Large intestine (tissue), 3 donors: ENCODE measurements around the gene CCDC88A. TPM values are rescaled to one million over a fixed set of nuclear protein-coding genes. Genes with fewer than 3 reads are reported as not detected.
"Not testable (repeated sequence)": the region's sequence is repeated elsewhere in the genome, so short reads cannot be mapped to it uniquely, and the experiment has no call there.

Experiments used
- DNase-seq, 2 donors: peaks; one replicate each; pipeline versions ENCODE4 v3.0.0 to v3.0.0-alpha.2; 2013
- H3K27ac ChIP-seq: one replicate; pipeline ENCODE4 v1.5.1; 2013; ENCODE audit warnings: low read length
- H3K27me3 ChIP-seq: 2 replicates; pipeline ENCODE4 v1.6.1; 2013; ENCODE audit warnings: low read length; ENCODE audit not compliant: control insufficient read depth, insufficient read depth
- H3K36me3 ChIP-seq: 2 replicates; pipeline ENCODE4 v1.6.1; 2013; ENCODE audit warnings: low read length; ENCODE audit not compliant: control insufficient read depth, insufficient read depth
- H3K4me1 ChIP-seq: one replicate; pipeline ENCODE4 v1.6.1; 2013; ENCODE audit warnings: low read length; ENCODE audit not compliant: control insufficient read depth, insufficient read depth
- H3K4me3 ChIP-seq: one replicate; pipeline ENCODE4 v1.5.1; 2013; ENCODE audit warnings: low read length
- H3K9me3 ChIP-seq: one replicate; pipeline ENCODE4 v1.6.1; 2013; ENCODE audit warnings: mild to moderate bottlenecking, low read depth, low read length, moderate library complexity; ENCODE audit not compliant: control insufficient read depth
- whole genome bisulfite sequencing: methylation state at CpG from one replicate; pipeline ENCODE4 v1.1.5; 2013; ENCODE audit warnings: low lambda C conversion rate; ENCODE audit not compliant: insufficient coverage; 5-methylcytosine and 5-hydroxymethylcytosine counted together
- polyA plus RNA-seq: library from polyadenylated mRNA; unstranded; fragments of 120-200 nt; gene quantifications from one replicate; pipeline ENCODE4 v1.2.1, GENCODE V29; 2013

The CCDC88A gene
- polyA plus RNA-seq, 1 donor, result 27.8 TPM

DNA sequence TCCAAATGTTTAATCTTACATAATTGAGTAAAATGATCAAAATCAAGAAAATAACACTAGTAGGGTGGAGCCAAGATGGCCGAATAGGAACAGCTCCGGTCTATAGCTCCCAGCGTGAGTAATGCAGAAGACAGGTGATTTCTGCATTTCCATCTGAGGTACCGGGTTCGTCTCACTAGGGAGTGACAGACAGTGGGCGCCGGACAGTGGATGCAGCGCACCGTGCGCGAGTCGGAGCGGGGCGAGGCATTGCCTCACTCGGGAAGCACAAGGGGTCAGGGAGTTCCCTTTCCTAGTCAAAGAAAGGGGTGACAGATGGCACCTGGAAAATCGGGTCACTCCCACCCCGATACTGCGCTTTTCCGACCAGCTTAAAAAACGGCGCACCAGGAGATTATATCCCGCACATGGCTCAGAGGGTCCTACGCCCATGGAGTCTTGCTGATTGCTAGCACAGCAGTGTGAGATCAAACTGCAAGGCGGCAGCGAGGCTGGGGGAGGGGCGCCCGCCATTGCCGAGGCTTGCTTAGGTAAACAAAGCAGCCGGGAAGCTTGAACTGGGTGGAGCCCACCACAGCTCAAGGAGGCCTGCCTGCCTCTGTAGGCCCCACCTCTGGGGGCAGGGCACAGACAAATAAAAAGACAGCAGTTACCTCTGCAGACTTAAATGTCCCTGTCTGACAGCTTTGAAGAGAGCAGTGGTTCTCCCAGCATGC is 22.5 kb upstream of the CCDC88A start:
- H3K36me3 ChIP-seq, H3K27ac ChIP-seq, H3K27me3 ChIP-seq, DNase-seq, H3K9me3 ChIP-seq, H3K4me1 ChIP-seq, H3K4me3 ChIP-seq: not testable (repeated sequence)
- no CpG with 5 or more reads among the region's 29 CpGs for WGBS

DNA sequence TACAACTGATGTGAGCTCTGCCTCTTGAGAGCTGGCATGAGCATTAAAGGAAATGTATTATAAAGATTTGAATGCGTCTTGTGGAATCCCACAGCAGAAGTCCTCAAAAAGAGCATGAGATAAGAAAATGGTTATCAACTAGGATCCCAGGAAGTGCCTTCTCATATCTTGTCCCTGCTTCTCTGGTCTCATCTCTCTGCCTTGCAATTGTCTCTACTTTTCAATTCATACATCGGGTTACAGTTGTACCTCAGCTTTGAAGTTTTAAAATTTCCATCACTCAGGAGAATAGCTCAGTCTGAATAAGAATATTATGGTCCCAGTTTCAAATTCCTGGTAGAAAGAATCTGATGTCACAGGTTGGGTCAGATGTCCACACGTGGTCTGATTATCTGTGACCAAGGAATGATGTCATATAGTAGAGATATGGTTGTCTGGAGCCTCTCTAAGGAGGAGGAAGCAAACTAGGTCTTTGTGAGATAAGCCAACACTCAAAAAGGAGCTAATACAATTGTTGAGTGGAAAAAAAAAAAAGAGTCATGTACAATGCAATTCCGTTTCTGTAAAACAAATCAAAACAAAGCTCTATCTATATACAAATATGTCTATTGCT is 21.7 kb upstream of the CCDC88A start:
- 20% methylated on average over 1 of the region's 4 CpGs for WGBS

DNA sequence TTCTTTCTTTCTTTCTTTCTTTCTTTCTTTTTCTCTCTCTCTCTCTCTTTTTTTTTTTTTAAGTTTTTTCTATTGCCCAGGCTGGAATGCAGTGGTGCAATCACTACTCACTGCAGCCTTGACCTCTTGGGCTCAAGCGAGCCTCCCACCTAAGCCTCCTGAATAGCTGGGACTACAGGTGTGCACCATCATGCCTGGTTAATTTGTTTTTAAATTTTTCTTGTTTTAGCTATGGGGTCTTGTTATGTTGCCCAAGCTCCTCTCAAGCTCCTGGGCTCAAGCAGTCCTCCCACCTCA is 19.4 kb upstream of the CCDC88A start:
- no CpG with 5 or more reads among the region's 1 CpG for WGBS
- no peaks in the 10 kb centered on the region for H3K4me1 ChIP-seq
- no peak overlapping the region for H3K27ac ChIP-seq
- H3K27me3 ChIP-seq, result no peaks in the 10 kb centered on the region
- no peak overlapping the region for H3K4me3 ChIP-seq
- no peaks in the 10 kb centered on the region for H3K36me3 ChIP-seq
- DNase-seq, result no peak
- peaks cover 3% of the 10 kb centered on the region for H3K9me3 ChIP-seq

More for the DNA sequence above, 21.7 kb upstream of the CCDC88A start:
- H3K4me3 ChIP-seq, result no peak overlapping the region
- peaks cover 3% of the 10 kb centered on the region for H3K9me3 ChIP-seq
- H3K36me3 ChIP-seq, result no peaks in the 10 kb centered on the region
- H3K4me1 ChIP-seq, result no peaks in the 10 kb centered on the region
- no peak overlapping the region for H3K27ac ChIP-seq
- no peaks in the 10 kb centered on the region for H3K27me3 ChIP-seq
- DNase-seq, result no peak

DNA sequence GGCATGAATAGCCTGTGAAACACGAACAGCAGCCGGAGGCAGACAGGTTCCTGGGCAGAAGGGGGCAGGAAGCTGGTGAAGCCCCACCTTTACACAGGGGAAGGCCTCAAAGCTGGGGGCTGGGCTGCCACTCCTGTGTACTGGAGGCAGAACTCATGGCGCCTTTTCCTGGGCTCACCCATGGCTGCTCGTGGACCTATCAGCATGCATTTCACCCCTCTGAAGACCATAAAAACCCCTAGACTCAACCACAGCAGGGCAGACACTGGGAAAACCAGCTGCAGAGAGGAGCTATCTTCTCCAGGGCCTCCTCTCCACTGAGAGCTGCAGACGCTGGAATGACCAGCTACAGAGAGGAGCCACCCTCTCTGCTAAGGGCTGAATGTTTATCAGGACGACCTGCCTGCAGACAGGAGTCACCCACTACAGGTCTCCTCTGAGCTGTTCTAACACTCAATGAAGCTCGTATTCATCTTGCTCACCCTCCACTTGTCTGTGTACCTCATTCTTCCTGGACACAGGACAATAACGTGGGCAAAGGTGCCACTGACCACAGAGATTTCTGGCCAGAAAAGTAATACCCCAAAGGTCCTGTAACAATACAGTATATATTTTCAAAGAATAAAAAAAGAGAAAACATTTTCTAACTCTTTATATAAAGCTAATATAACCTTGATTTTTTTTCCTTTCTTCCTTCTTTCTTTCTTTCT is 18.9 kb upstream of the CCDC88A start:
- no CpG with 5 or more reads among the region's 8 CpGs for WGBS
- Histone ChIP-seq H3K27ac (no peak overlapping the region), H3K4me3 (no peak overlapping the region), H3K4me1 (no peaks in the 10 kb centered on the region), H3K36me3 (no peaks in the 10 kb centered on the region), H3K27me3 (no peaks in the 10 kb centered on the region), H3K9me3 (peaks cover 3% of the 10 kb centered on the region)
- no peak for DNase-seq

DNA sequence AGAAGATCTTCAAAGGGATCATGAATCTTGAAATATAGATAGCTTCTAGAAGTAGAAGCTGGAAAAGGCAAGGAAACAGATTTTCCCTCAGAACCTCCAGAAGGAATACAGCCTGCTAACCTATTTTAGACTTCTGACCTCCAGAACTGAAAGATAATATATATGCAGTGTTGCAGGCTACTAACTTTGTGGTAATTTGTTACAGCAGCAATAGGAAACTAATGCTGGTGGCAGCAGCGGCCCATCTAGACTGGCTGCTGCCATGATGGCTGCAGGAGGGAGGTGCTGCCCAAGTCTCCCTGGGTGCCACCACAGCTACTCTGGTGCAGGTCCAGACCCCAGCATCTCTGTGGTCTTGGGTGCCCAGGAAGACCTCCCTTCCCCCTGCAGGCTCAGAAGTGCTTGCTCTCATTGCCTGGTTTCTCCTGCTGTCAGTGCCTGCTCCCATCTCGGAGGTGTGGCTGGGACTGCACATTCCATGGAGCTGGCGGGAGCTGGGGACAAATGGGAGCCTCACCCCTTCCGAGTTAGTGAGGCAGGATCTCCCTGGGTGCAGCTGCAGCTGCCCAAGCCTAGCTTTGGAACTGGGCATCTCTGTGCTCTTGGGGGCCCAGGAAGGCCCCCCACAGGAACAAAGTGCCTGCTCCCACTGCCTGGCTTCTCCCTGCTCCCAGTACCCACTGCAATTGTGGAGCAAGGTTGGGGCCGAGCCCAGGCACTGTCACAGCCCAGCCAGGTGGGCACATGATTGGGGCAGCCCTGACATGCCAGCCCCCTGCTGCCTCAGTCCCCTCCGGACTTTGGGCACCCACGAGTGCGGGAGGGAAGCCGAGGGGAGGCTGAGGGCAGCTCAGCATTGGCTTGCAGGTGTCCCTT is 18.1 kb upstream of the CCDC88A start:
- H3K9me3 ChIP-seq, result peaks cover 3% of the 10 kb centered on the region
- H3K36me3 ChIP-seq, result no peaks in the 10 kb centered on the region
- no peak for DNase-seq
- H3K4me3 ChIP-seq, result no peak overlapping the region
- no CpG with 5 or more reads among the region's 9 CpGs for WGBS
- no peaks in the 10 kb centered on the region for H3K27me3 ChIP-seq
- H3K27ac ChIP-seq, result no peak overlapping the region
- H3K4me1 ChIP-seq, result no peaks in the 10 kb centered on the region

DNA sequence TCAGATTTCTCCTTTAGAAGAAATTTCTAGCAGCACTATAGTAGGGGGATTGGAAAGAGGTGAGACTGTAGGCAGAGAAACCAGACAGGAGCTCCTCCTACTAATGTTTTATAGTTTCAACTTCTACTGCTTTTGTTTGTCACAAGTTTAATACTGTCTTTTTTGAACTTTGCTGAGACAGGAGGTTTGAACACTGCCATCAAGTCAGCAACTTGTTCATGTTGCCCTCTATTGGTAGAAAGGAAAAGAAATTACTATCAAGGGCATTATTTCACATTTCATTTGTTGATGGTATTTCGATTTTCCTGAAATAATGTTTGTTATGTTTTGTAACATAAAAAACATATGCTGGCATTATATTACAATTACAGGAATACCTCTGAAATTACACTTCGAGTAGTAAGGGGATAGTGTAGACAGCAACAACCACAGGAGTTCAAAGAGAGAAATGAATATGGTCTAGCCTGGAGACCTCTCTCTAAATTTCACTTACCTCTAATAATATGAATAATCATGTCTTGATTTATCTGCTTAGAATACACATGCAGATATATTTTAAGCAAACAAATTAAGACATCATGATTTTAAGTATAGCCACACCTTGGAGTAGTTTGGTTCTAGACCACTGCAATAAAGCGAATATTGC is 12.4 kb upstream of the CCDC88A start:
- WGBS, result 70% methylated on average over 2 of the region's 3 CpGs
- Histone ChIP-seq H3K4me1 (no peaks in the 10 kb centered on the region), H3K36me3 (no peaks in the 10 kb centered on the region), H3K4me3 (no peak overlapping the region), H3K9me3 (no peaks in the 10 kb centered on the region), H3K27ac (no peak overlapping the region), H3K27me3 (no peaks in the 10 kb centered on the region)
- no peak for DNase-seq

DNA sequence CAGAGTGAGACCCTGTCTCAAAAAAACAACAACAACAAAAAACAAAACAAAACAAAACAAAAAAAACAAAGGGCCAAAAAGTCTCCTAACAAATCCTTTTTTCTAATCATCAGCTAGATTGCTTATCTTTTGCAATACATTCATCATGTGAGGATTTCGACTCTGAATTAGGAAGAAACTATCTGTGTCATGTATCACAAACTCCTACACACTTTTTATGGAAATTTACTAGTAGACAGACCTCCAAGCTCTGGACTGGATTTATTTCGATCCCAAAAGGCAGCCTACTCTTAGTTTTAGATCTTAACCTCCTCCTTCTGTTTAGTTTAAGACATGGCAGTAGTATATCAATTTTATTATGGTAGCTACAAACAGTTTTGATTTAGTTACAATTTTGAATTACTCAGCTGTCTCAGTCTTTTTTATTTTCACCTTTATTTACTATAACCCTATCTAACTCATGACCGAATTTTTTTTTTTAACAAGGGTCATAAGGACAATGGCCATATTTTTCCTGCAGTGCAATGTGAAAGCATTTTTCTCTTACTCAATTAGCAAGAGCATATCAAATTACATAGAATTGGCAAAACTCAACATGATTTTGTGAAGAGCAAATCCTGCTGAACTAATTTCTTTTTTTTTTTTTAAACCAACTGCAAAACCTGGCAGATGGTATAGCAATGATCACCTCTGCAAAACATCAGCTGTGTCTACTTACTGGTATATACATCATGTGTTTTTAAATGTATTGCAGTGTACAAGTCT is 10.7 kb upstream of the CCDC88A start:
- Histone ChIP-seq H3K27ac (no peak overlapping the region), H3K9me3 (no peaks in the 10 kb centered on the region), H3K36me3 (no peaks in the 10 kb centered on the region), H3K4me1 (no peaks in the 10 kb centered on the region), H3K27me3 (no peaks in the 10 kb centered on the region), H3K4me3 (no peak overlapping the region)
- WGBS, result 30% methylated on average over 1 of the region's 3 CpGs
- DNase-seq, result no peak

DNA sequence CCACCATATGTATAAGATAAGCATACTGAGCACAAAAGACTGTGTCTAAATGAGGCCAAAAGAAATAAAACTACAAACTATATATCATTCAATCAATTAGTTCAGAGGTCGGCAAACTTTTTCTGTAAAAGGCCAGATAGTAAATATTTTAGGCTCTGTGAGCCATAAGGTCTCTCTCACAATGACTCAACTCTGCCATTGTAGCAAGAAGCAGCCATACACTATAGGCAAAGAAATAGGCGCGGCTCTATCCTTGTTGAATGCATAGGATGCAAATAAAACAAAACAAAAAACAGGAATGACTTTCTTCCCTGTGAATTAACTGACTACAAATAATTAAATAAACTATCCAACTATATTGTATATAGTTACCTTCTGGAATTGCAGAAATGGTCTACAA is 8.6 kb upstream of the CCDC88A start:
- no peak for DNase-seq
- Histone ChIP-seq H3K27ac (no peak overlapping the region), H3K4me1 (no peaks in the 10 kb centered on the region), H3K36me3 (no peaks in the 10 kb centered on the region), H3K4me3 (no peak overlapping the region), H3K9me3 (no peaks in the 10 kb centered on the region), H3K27me3 (no peaks in the 10 kb centered on the region)
- WGBS, result 79% methylated on average over 2 of the region's 3 CpGs

DNA sequence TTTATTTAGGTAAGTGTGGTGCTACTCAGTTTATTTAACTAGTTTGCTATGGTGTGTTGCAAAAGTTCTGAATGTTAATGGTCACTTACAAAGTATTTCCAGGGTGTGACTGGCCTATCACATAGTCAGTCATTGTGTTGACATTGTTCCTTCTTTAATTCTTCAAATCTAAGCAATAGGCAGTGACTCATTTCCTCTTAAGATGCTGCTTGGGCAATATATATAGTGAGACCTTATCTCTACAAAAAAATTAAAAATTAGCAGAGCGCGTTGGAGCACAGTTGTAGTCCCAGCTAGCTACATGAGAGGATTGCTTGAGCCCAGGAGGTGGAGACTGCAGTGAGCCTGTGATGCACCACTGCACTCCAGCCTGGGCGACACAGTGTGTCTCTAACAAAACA is 5.8 kb upstream of the CCDC88A start:
- H3K4me3 ChIP-seq, result no peak overlapping the region
- H3K4me1 ChIP-seq, result peaks cover 2% of the 10 kb centered on the region
- 90% methylated on average over 2 of the region's 3 CpGs for WGBS
- H3K36me3 ChIP-seq, result no peaks in the 10 kb centered on the region
- DNase-seq, result no peak
- H3K27ac ChIP-seq, result no peak overlapping the region
- no peaks in the 10 kb centered on the region for H3K9me3 ChIP-seq
- peaks cover 8% of the 10 kb centered on the region for H3K27me3 ChIP-seq
